Activated CD8-positive, alpha-beta T cell treated with anti-CD3 and anti-CD28 coated beads for 36 hours (primary cell): Measurements from ENCODE around the gene TAB2. TPM values are rescaled to one million over a fixed set of nuclear protein-coding genes. Genes with fewer than 3 reads are reported as not detected.
A peak's percentile ranks its signal among the peaks of the same experiment; 100 is the strongest.

Experiments used
- ATAC-seq: fragments of 200-7000 bp; cut with Tn5 transposase; one replicate; pipeline ENCODE4 v1.10.0; 2021; ENCODE audit warnings: mild to moderate bottlenecking, moderate library complexity
- CTCF ChIA-PET: fragments of 350-600 bp; sonication (Branson Sonifier 250); formaldehyde crosslinking; loops from one replicate; lab custom pipeline; 2021; ENCODE audit warnings: antibody characterized with exemption; lab: Charles Lee
- POLR2A ChIA-PET: fragments of 350-600 bp; sonication (Branson Sonifier 250); formaldehyde crosslinking; loops from one replicate; lab custom pipeline; 2021; ENCODE audit warnings: antibody characterized with exemption; lab: Charles Lee
- DNase-seq: peaks from one replicate; pipeline ENCODE4 v3.0.0-alpha.2; 2020
- H3K27ac Mint-ChIP-seq: one replicate; pipeline ENCODE4 v1.8.0; 2021; ENCODE audit warnings: mild to moderate bottlenecking, mixed read lengths
- H3K27me3 Mint-ChIP-seq: one replicate; pipeline ENCODE4 v1.8.0; 2021; ENCODE audit warnings: mixed read lengths
- H3K36me3 Mint-ChIP-seq: one replicate; pipeline ENCODE4 v1.8.0; 2021; ENCODE audit warnings: low read depth, mixed read lengths
- H3K4me1 Mint-ChIP-seq: one replicate; pipeline ENCODE4 v1.8.0; 2021; ENCODE audit warnings: low read depth, mixed read lengths
- H3K4me3 Mint-ChIP-seq: one replicate; pipeline ENCODE4 v1.8.0; 2021; ENCODE audit warnings: mild to moderate bottlenecking, moderate library complexity, mixed read lengths
- H3K9me3 Mint-ChIP-seq: one replicate; pipeline ENCODE4 v1.8.0; 2021; ENCODE audit warnings: mixed read lengths
- CTCF ChIP-seq: fragments of 200-600 bp; IDR thresholded peaks from one replicate; pipeline ENCODE4 v1.8.0; 2022; ENCODE audit warnings: antibody characterized with exemption, mild to moderate bottlenecking
- intact Hi-C: fragments of 100-400 bp; cut with micrococcal nuclease; formaldehyde crosslinking; loops from one replicate; pipeline ENCODE4 v1.10.0; 2022
- total RNA-seq, 2 experiments: library from RNA; stranded (reverse); gene quantifications; one replicate each; pipeline ENCODE4 v1.2.3, GENCODE V29; 2021

Gene TAB2
- total RNA-seq, 2 experiments from 2014 or later, result 64.8 to 69.1 TPM

GRCh38 chr6:149327638-149328037 is 10.1 kb downstream of the TAB2 start:
- Mint-ChIP-seq H3K9me3 (no peaks in the 10 kb centered on the region), H3K27ac (no peak overlapping the region), H3K4me1 (peaks cover 83% of the 10 kb centered on the region), H3K36me3 (peaks cover 59% of the 10 kb centered on the region), H3K4me3 (no peak overlapping the region), H3K27me3 (no peaks in the 10 kb centered on the region)
- no peak for TF ChIP-seq CTCF
- ChIA-PET POLR2A (no interaction called here), CTCF (interaction anchor here (1.4 kb wide), 1 partner anchor 104 kb away, joined by 5 read pairs; no protein-coding TSS in a partner anchor)
- no peak for ATAC-seq
- intact Hi-C loops, result no loop called here
- no peak for DNase-seq

- Mint-ChIP-seq H3K9me3 (no peaks in the 10 kb centered on the region), H3K36me3 (peaks cover 54% of the 10 kb centered on the region), H3K4me3 (no peak overlapping the region), H3K27me3 (no peaks in the 10 kb centered on the region), H3K27ac (peak overlapping the region; percentile 50), H3K4me1 (peaks cover 83% of the 10 kb centered on the region)
- intact Hi-C loops, result no loop called here
- ChIA-PET CTCF (no interaction called here), POLR2A (interaction anchor here (1.0 kb wide), 1 partner anchor 9 kb away, joined by 3 read pairs; no protein-coding TSS in a partner anchor)
- ATAC-seq (no peak), DNase-seq (no peak)
- TF ChIP-seq CTCF, result no peak
Observed at GRCh38 chr6:149328083-149328482, 10.6 kb downstream of the TAB2 start.

DNA sequence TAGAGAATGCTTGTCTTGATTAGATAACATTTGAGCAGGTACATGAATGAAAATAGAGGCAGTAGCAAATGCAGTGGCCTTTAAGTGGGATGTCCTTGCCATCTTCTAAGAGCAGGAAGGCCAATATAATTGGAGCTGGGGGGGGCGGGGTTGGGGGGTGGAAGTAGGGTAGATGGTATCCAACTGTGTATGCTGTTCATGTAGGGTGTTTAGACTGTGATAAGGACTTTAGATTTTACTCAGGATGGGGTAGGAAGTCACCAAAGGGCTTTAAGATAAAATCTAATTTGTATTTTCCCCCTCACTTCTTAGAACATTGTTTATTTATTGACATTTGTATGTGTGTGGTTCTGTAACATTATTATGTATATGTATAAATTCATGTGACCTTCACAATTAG is 12.0 kb downstream of the TAB2 start:
- DNase-seq (no peak), ATAC-seq (peak; percentile 27)
- no peak for TF ChIP-seq CTCF
- Mint-ChIP-seq H3K27ac (peak overlapping the region; percentile 66), H3K4me3 (peak overlapping the region; percentile 22), H3K36me3 (peaks cover 52% of the 10 kb centered on the region), H3K4me1 (peaks cover 87% of the 10 kb centered on the region), H3K9me3 (no peaks in the 10 kb centered on the region), H3K27me3 (no peaks in the 10 kb centered on the region)
- CTCF ChIA-PET, result no interaction called here
- intact Hi-C loops, result no loop called here
- POLR2A ChIA-PET, result no interaction called here

DNA sequence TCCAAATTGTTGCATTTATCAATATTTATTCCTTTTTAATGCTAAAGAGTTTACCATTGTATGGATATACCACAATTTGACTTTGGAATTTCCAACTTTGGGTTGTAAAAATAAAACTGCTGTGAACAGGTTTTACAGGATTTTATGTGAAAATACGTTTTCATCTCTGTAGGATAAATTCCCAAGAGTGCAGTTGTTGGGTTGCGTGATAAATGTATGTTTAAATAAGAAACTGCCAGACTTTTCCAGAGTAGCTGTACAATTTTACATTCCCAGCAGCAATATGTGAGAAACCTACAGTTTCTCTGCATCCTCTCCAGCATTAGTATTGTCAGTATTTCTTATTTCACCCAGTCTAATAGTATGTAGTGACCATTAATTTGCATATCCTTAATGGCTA is 12.6 kb downstream of the TAB2 start:
- no peak for ATAC-seq
- intact Hi-C loops, result no loop called here
- peak overlapping the region; percentile 72 for H3K27ac Mint-ChIP-seq
- ChIA-PET POLR2A (no interaction called here), CTCF (interaction anchor here (1.3 kb wide), 1 partner anchor 102 kb away, joined by 3 read pairs; no protein-coding TSS in a partner anchor)
- peak overlapping the region; percentile 22 for H3K4me3 Mint-ChIP-seq
- H3K9me3 Mint-ChIP-seq, result no peaks in the 10 kb centered on the region
- TF ChIP-seq CTCF, result no peak
- peaks cover 86% of the 10 kb centered on the region for H3K4me1 Mint-ChIP-seq
- H3K36me3 Mint-ChIP-seq, result peaks cover 54% of the 10 kb centered on the region
- no peaks in the 10 kb centered on the region for H3K27me3 Mint-ChIP-seq
- no peak for DNase-seq

GRCh38 chr6:149331043-149331807 is 13.7 kb downstream of the TAB2 start:
- CTCF ChIA-PET, result interaction anchor here (1.3 to 3.1 kb wide), 2 partner anchors 9 to 101 kb away, joined by 3 to 13 read pairs; no protein-coding TSS in a partner anchor
- DNase-seq, result no peak
- Mint-ChIP-seq H3K4me1 (peaks cover 90% of the 10 kb centered on the region), H3K27me3 (no peaks in the 10 kb centered on the region), H3K27ac (peak overlapping the region; percentile 72), H3K9me3 (no peaks in the 10 kb centered on the region), H3K36me3 (peaks cover 48% of the 10 kb centered on the region), H3K4me3 (peak overlapping the region; percentile 8)
- ATAC-seq, result no peak
- no peak for TF ChIP-seq CTCF
- intact Hi-C loops, result no loop called here
- POLR2A ChIA-PET, result no interaction called here
